ENCODE results near the gene DIPK1C. TPM values are rescaled to one million over a fixed set of nuclear protein-coding genes. Genes with fewer than 3 reads are reported as not detected.

Gene DIPK1C
- total RNA-seq, 2 experiments from 2014 or later = not detected

DNA sequence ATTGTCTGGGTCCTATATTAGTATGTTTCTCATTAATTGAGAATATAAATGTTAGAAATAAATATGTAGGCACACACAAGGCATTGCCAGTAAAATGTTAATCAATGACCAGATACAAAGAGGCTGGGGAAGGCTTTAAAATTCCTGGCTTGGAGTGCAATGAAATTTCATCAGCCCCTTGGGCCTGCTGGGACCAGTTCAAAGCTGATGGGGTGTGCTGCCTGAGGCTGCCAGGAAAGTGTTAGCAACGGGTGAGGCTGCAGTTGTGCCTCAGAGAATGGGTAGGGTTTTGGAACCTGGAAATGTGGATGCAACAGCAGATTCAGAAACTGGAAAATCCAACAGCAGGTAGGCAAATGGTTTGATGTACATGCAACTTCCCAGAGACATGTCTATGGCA, 68.9 kb downstream of the DIPK1C start:
- H3K27me3 Mint-ChIP-seq (ENCODE audit: low read depth) = no peaks in the 10 kb centered on the region
- no peak overlapping the region for H3K27ac Mint-ChIP-seq
- DNase-seq = no peak
- CTCF ChIA-PET = interaction anchor here (1.1 to 1.2 kb wide), 2 partner anchors 33 to 47 kb away, joined by 3 to 4 read pairs; no protein-coding TSS in a partner anchor
- no peaks in the 10 kb centered on the region for H3K36me3 Mint-ChIP-seq (ENCODE audit: low read depth)
- peaks cover 30% of the 10 kb centered on the region for H3K4me1 Mint-ChIP-seq (ENCODE audit: low read depth)
- intact Hi-C loops (cut with micrococcal nuclease) = no loop called here
- H3K4me3 Mint-ChIP-seq = no peak overlapping the region
- H3K9me3 Mint-ChIP-seq = no peaks in the 10 kb centered on the region

DNA sequence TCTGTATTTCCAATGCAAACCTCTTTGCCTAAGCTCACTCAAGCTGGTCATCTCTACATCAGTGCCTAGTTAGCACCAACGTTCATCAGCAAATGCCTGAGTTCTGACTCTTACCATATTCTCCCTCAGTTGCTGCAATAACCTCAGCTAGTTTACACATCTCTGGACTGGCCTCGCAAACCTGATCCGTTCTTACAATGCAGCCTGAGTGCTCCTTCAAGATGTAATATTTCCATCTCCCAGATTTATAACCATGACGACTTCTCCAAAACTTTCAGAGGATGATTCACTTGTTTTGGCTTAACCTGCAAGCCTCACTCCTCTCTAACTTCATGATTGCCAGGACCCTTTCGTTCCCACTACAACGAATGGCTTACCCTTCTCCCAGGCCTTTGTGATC, 69.7 kb downstream of the DIPK1C start:
- no peak overlapping the region for H3K27ac Mint-ChIP-seq
- intact Hi-C loops (cut with micrococcal nuclease) = loop anchor here (2.0 kb wide), 1 partner anchor 19 kb away; no protein-coding TSS in a partner anchor
- H3K27me3 Mint-ChIP-seq (ENCODE audit: low read depth) = no peaks in the 10 kb centered on the region
- no peaks in the 10 kb centered on the region for H3K36me3 Mint-ChIP-seq (ENCODE audit: low read depth)
- peaks cover 30% of the 10 kb centered on the region for H3K4me1 Mint-ChIP-seq (ENCODE audit: low read depth)
- H3K9me3 Mint-ChIP-seq = no peaks in the 10 kb centered on the region
- CTCF ChIA-PET = no interaction called here
- DNase-seq = no peak
- no peak overlapping the region for H3K4me3 Mint-ChIP-seq

Other genes starting within 250 kb of the DIPK1C start
- 10 to 100 TPM; 77.8 to 78.3 TPM for gene CYB5A, start 165.3 kb downstream of the DIPK1C start, total RNA-seq
- gene C18orf63, start 141.5 kb downstream of the DIPK1C start, total RNA-seq = not detected
- gene CNDP2, start 39.1 kb upstream of the DIPK1C start, total RNA-seq = 100 to 1,000 TPM; 101 to 107 TPM
- not detected for gene CNDP1, start 77.2 kb upstream of the DIPK1C start, total RNA-seq
- gene ZNF407, start 140.6 kb upstream of the DIPK1C start, total RNA-seq = 1 to 10 TPM; 9.8 to 9.9 TPM